GM19035 (cell line): ENCODE measurements around the gene LRFN3.
A peak's percentile ranks its signal among the peaks of the same experiment; 100 is the strongest.
"Not testable (repeated sequence)": the region's sequence is repeated elsewhere in the genome, so short reads cannot be mapped to it uniquely, and the experiment has no call there.

Experiments used
- ATAC-seq: cut with Tn5 transposase; IDR thresholded peaks from one replicate; pipeline ENCODE4 v1.9.1; 2021; ENCODE audit not compliant: unreplicated experiment

The LRFN3 gene

GRCh38 chr19:35905178-35905727 is 30.9 kb upstream of the LRFN3 start:
- ATAC-seq = no peak

- ATAC-seq = no peak
Measured at GRCh38 chr19:35907377-35907745, 28.8 kb upstream of the LRFN3 start.

GRCh38 chr19:35908010-35908441 is 28.1 kb upstream of the LRFN3 start, which contains the start of gene TYROBP:
TSS of gene TYROBP (minus strand) at chr19:35908295. CDS start at chr19:35908228, 67 bp downstream.
- ATAC-seq = no peak

- ATAC-seq = no peak
Measured at GRCh38 chr19:35908973-35909683, 27.0 kb upstream of the LRFN3 start.

- no peak for ATAC-seq
Measured at GRCh38 chr19:35909684-35910035, 26.5 kb upstream of the LRFN3 start.

GRCh38 chr19:35910355-35910754 is 25.8 kb upstream of the LRFN3 start:
- ATAC-seq = not testable (repeated sequence)

GRCh38 chr19:35911173-35911572 is 25.0 kb upstream of the LRFN3 start:
- no peak for ATAC-seq

GRCh38 chr19:35911790-35912189 is 24.4 kb upstream of the LRFN3 start:
- ATAC-seq = no peak

- no peak for ATAC-seq
Measured at GRCh38 chr19:35913589-35913988, 22.6 kb upstream of the LRFN3 start.

GRCh38 chr19:35915443-35915842 is 20.7 kb upstream of the LRFN3 start:
- ATAC-seq = no peak

GRCh38 chr19:35919306-35919705 is 16.9 kb upstream of the LRFN3 start:
- ATAC-seq = no peak

GRCh38 chr19:35921012-35921411 is 15.2 kb upstream of the LRFN3 start:
- no peak for ATAC-seq

GRCh38 chr19:35925501-35925900 is 10.7 kb upstream of the LRFN3 start:
- ATAC-seq = no peak

GRCh38 chr19:35928507-35928906 is 7.7 kb upstream of the LRFN3 start:
- ATAC-seq = no peak

GRCh38 chr19:35929876-35930275 is 6.3 kb upstream of the LRFN3 start:
- ATAC-seq = no peak

- ATAC-seq = peak; percentile 97
Measured at GRCh38 chr19:35931161-35931873, 4.9 kb upstream of the LRFN3 start.

- ATAC-seq = no peak
Measured at GRCh38 chr19:35931874-35932202, 4.3 kb upstream of the LRFN3 start.

GRCh38 chr19:35932291-35932936 is 3.8 kb upstream of the LRFN3 start:
- ATAC-seq = no peak

GRCh38 chr19:35936738-35937268 is 629 bp downstream of the LRFN3 start:
- no peak for ATAC-seq

- ATAC-seq = no peak
Measured at GRCh38 chr19:35937345-35938281, 1.4 kb downstream of the LRFN3 start.
